ENCODE results near the gene SLAIN2.

- TF ChIP-seq GATA3 (IDR thresholded peaks at IDR 0.05; ENCODE audit: low read depth, low read length) (no peak), GATA2 (IDR thresholded peaks at IDR 0.05; ENCODE audit: low read depth, low read length) (no peak)
Measured at GRCh38 chr4:48297256-48297846, 44.0 kb upstream of the SLAIN2 start.
